Measurements from ENCODE around the gene EPHA6. TPM values are rescaled to one million over a fixed set of nuclear protein-coding genes. Genes with fewer than 3 reads are reported as not detected.

The EPHA6 gene
- polyA plus RNA-seq, 2 donors = 0.20 to 0.38 TPM

GRCh38 chr3:97277708-97278107, 463.3 kb downstream of the EPHA6 start:
- Histone ChIP-seq H3K4me1 (ENCODE audit: control insufficient read depth in 2 of 2, insufficient read depth in 2 of 2, low read length in 1 of 2) (peaks cover 0 to 2% of the 10 kb centered on the region in 2 donors), H3K36me3 (ENCODE audit: control insufficient read depth in 2 of 2, insufficient read depth in 2 of 2, low read length in 1 of 2) (no peaks in the 10 kb centered on the region), H3K9me3 (ENCODE audit: control insufficient read depth in 2 of 2, insufficient read depth in 1 of 2, low read depth in 1 of 2, low read length in 1 of 2) (no peaks in the 10 kb centered on the region), H3K27ac (ENCODE audit: low read depth in 2 of 2, low read length in 1 of 2) (no peak overlapping the region), H3K4me3 (ENCODE audit: low read depth in 1 of 2, low read length in 2 of 2) (no peak overlapping the region), H3K27me3 (ENCODE audit: control insufficient read depth in 1 of 2, insufficient read depth in 2 of 2, low read length in 2 of 2) (no peaks in the 10 kb centered on the region)
- WGBS, 2 donors = 88 to 93% methylated on average over 4 of the region's 4 CpGs

- Histone ChIP-seq H3K27me3 (ENCODE audit: control insufficient read depth in 1 of 2, insufficient read depth in 2 of 2, low read length in 2 of 2) (no peaks in the 10 kb centered on the region), H3K27ac (ENCODE audit: low read depth in 2 of 2, low read length in 1 of 2) (no peak overlapping the region), H3K4me3 (ENCODE audit: low read depth in 1 of 2, low read length in 2 of 2) (no peak overlapping the region), H3K4me1 (ENCODE audit: control insufficient read depth in 2 of 2, insufficient read depth in 2 of 2, low read length in 1 of 2) (peaks cover 0 to 2% of the 10 kb centered on the region in 2 donors), H3K36me3 (ENCODE audit: control insufficient read depth in 2 of 2, insufficient read depth in 2 of 2, low read length in 1 of 2) (no peaks in the 10 kb centered on the region), H3K9me3 (ENCODE audit: control insufficient read depth in 2 of 2, insufficient read depth in 1 of 2, low read depth in 1 of 2, low read length in 1 of 2) (no peaks in the 10 kb centered on the region)
- 79 to 81% methylated on average over 1 of the region's 1 CpG for WGBS, 2 donors
Measured at GRCh38 chr3:97278506-97278905, 464.1 kb downstream of the EPHA6 start.

GRCh38 chr3:97291901-97292300, 477.5 kb downstream of the EPHA6 start:
- H3K9me3 ChIP-seq (ENCODE audit: control insufficient read depth in 2 of 2, insufficient read depth in 1 of 2, low read depth in 1 of 2, low read length in 1 of 2) = peaks cover 11 to 15% of the 10 kb centered on the region in 2 donors
- no peak overlapping the region for H3K27ac ChIP-seq (ENCODE audit: low read depth in 2 of 2, low read length in 1 of 2)
- no peaks in the 10 kb centered on the region for H3K4me1 ChIP-seq (ENCODE audit: control insufficient read depth in 2 of 2, insufficient read depth in 2 of 2, low read length in 1 of 2)
- H3K4me3 ChIP-seq (ENCODE audit: low read depth in 1 of 2, low read length in 2 of 2) = no peak overlapping the region
- H3K36me3 ChIP-seq (ENCODE audit: control insufficient read depth in 2 of 2, insufficient read depth in 2 of 2, low read length in 1 of 2) = no peaks in the 10 kb centered on the region
- WGBS, 2 donors = 94 to 97% methylated on average over 13 of the region's 13 CpGs
- no peaks in the 10 kb centered on the region for H3K27me3 ChIP-seq (ENCODE audit: control insufficient read depth in 1 of 2, insufficient read depth in 2 of 2, low read length in 2 of 2)

GRCh38 chr3:97293596-97294131, 479.3 kb downstream of the EPHA6 start:
- H3K4me3 ChIP-seq (ENCODE audit: low read depth in 1 of 2, low read length in 2 of 2) = no peak overlapping the region
- no peaks in the 10 kb centered on the region for H3K27me3 ChIP-seq (ENCODE audit: control insufficient read depth in 1 of 2, insufficient read depth in 2 of 2, low read length in 2 of 2)
- H3K4me1 ChIP-seq (ENCODE audit: control insufficient read depth in 2 of 2, insufficient read depth in 2 of 2, low read length in 1 of 2) = no peaks in the 10 kb centered on the region
- no peaks in the 10 kb centered on the region for H3K36me3 ChIP-seq (ENCODE audit: control insufficient read depth in 2 of 2, insufficient read depth in 2 of 2, low read length in 1 of 2)
- H3K9me3 ChIP-seq (ENCODE audit: control insufficient read depth in 2 of 2, insufficient read depth in 1 of 2, low read depth in 1 of 2, low read length in 1 of 2) = peaks cover 11 to 15% of the 10 kb centered on the region in 2 donors
- H3K27ac ChIP-seq (ENCODE audit: low read depth in 2 of 2, low read length in 1 of 2) = no peak overlapping the region
- 83 to 91% methylated on average over 5 of the region's 5 CpGs for WGBS, 2 donors

- Histone ChIP-seq H3K27ac (ENCODE audit: low read depth in 2 of 2, low read length in 1 of 2) (no peak overlapping the region), H3K4me3 (ENCODE audit: low read depth in 1 of 2, low read length in 2 of 2) (no peak overlapping the region), H3K36me3 (ENCODE audit: control insufficient read depth in 2 of 2, insufficient read depth in 2 of 2, low read length in 1 of 2) (no peaks in the 10 kb centered on the region), H3K9me3 (ENCODE audit: control insufficient read depth in 2 of 2, insufficient read depth in 1 of 2, low read depth in 1 of 2, low read length in 1 of 2) (peaks cover 11 to 15% of the 10 kb centered on the region in 2 donors), H3K27me3 (ENCODE audit: control insufficient read depth in 1 of 2, insufficient read depth in 2 of 2, low read length in 2 of 2) (no peaks in the 10 kb centered on the region), H3K4me1 (ENCODE audit: control insufficient read depth in 2 of 2, insufficient read depth in 2 of 2, low read length in 1 of 2) (no peaks in the 10 kb centered on the region)
- 47 to 58% methylated on average over 1 of the region's 1 CpG for WGBS, 2 donors
Measured at GRCh38 chr3:97297032-97297431, 482.6 kb downstream of the EPHA6 start.

GRCh38 chr3:97301114-97301513, 486.7 kb downstream of the EPHA6 start:
- H3K9me3 ChIP-seq (ENCODE audit: control insufficient read depth in 2 of 2, insufficient read depth in 1 of 2, low read depth in 1 of 2, low read length in 1 of 2) = peaks cover 0 to 2% of the 10 kb centered on the region in 2 donors
- H3K27me3 ChIP-seq (ENCODE audit: control insufficient read depth in 1 of 2, insufficient read depth in 2 of 2, low read length in 2 of 2) = no peaks in the 10 kb centered on the region
- H3K27ac ChIP-seq (ENCODE audit: low read depth in 2 of 2, low read length in 1 of 2) = no peak overlapping the region
- H3K4me3 ChIP-seq (ENCODE audit: low read depth in 1 of 2, low read length in 2 of 2) = no peak overlapping the region
- H3K36me3 ChIP-seq (ENCODE audit: control insufficient read depth in 2 of 2, insufficient read depth in 2 of 2, low read length in 1 of 2) = no peaks in the 10 kb centered on the region
- H3K4me1 ChIP-seq (ENCODE audit: control insufficient read depth in 2 of 2, insufficient read depth in 2 of 2, low read length in 1 of 2) = no peaks in the 10 kb centered on the region

GRCh38 chr3:97306226-97306625, 491.8 kb downstream of the EPHA6 start:
- 56 to 68% methylated on average over 1 of the region's 1 CpG for WGBS, 2 donors
- H3K4me3 ChIP-seq (ENCODE audit: low read depth in 1 of 2, low read length in 2 of 2) = no peak overlapping the region
- H3K9me3 ChIP-seq (ENCODE audit: control insufficient read depth in 2 of 2, insufficient read depth in 1 of 2, low read depth in 1 of 2, low read length in 1 of 2) = no peaks in the 10 kb centered on the region
- H3K27me3 ChIP-seq (ENCODE audit: control insufficient read depth in 1 of 2, insufficient read depth in 2 of 2, low read length in 2 of 2) = no peaks in the 10 kb centered on the region
- H3K36me3 ChIP-seq (ENCODE audit: control insufficient read depth in 2 of 2, insufficient read depth in 2 of 2, low read length in 1 of 2) = no peaks in the 10 kb centered on the region
- no peaks in the 10 kb centered on the region for H3K4me1 ChIP-seq (ENCODE audit: control insufficient read depth in 2 of 2, insufficient read depth in 2 of 2, low read length in 1 of 2)
- H3K27ac ChIP-seq (ENCODE audit: low read depth in 2 of 2, low read length in 1 of 2) = no peak overlapping the region

GRCh38 chr3:97338375-97338774, 524.0 kb downstream of the EPHA6 start:
- Histone ChIP-seq H3K4me3 (ENCODE audit: low read depth in 1 of 2, low read length in 2 of 2) (no peak overlapping the region), H3K4me1 (ENCODE audit: control insufficient read depth in 2 of 2, insufficient read depth in 2 of 2, low read length in 1 of 2) (no peaks in the 10 kb centered on the region), H3K36me3 (ENCODE audit: control insufficient read depth in 2 of 2, insufficient read depth in 2 of 2, low read length in 1 of 2) (no peaks in the 10 kb centered on the region), H3K27ac (ENCODE audit: low read depth in 2 of 2, low read length in 1 of 2) (no peak overlapping the region), H3K9me3 (ENCODE audit: control insufficient read depth in 2 of 2, insufficient read depth in 1 of 2, low read depth in 1 of 2, low read length in 1 of 2) (no peaks in the 10 kb centered on the region), H3K27me3 (ENCODE audit: control insufficient read depth in 1 of 2, insufficient read depth in 2 of 2, low read length in 2 of 2) (no peaks in the 10 kb centered on the region)
- WGBS, 2 donors = 75 to 77% methylated on average over 3 of the region's 3 CpGs

- no peaks in the 10 kb centered on the region for H3K4me1 ChIP-seq (ENCODE audit: control insufficient read depth in 2 of 2, insufficient read depth in 2 of 2, low read length in 1 of 2)
- H3K4me3 ChIP-seq (ENCODE audit: low read depth in 1 of 2, low read length in 2 of 2) = no peak overlapping the region
- 51 to 64% methylated on average over 2 of the region's 2 CpGs for WGBS, 2 donors
- H3K27me3 ChIP-seq (ENCODE audit: control insufficient read depth in 1 of 2, insufficient read depth in 2 of 2, low read length in 2 of 2) = no peaks in the 10 kb centered on the region
- no peaks in the 10 kb centered on the region for H3K36me3 ChIP-seq (ENCODE audit: control insufficient read depth in 2 of 2, insufficient read depth in 2 of 2, low read length in 1 of 2)
- no peak overlapping the region for H3K27ac ChIP-seq (ENCODE audit: low read depth in 2 of 2, low read length in 1 of 2)
- H3K9me3 ChIP-seq (ENCODE audit: control insufficient read depth in 2 of 2, insufficient read depth in 1 of 2, low read depth in 1 of 2, low read length in 1 of 2) = no peaks in the 10 kb centered on the region
Measured at GRCh38 chr3:97340940-97341339, 526.5 kb downstream of the EPHA6 start.

GRCh38 chr3:97347780-97348179, 533.4 kb downstream of the EPHA6 start:
- H3K27ac ChIP-seq (ENCODE audit: low read depth in 2 of 2, low read length in 1 of 2) = no peak overlapping the region
- no peak overlapping the region for H3K4me3 ChIP-seq (ENCODE audit: low read depth in 1 of 2, low read length in 2 of 2)
- no peaks in the 10 kb centered on the region for H3K9me3 ChIP-seq (ENCODE audit: control insufficient read depth in 2 of 2, insufficient read depth in 1 of 2, low read depth in 1 of 2, low read length in 1 of 2)
- 45 to 53% methylated on average over 1 of the region's 1 CpG for WGBS, 2 donors
- H3K36me3 ChIP-seq (ENCODE audit: control insufficient read depth in 2 of 2, insufficient read depth in 2 of 2, low read length in 1 of 2) = no peaks in the 10 kb centered on the region
- no peaks in the 10 kb centered on the region for H3K4me1 ChIP-seq (ENCODE audit: control insufficient read depth in 2 of 2, insufficient read depth in 2 of 2, low read length in 1 of 2)
- no peaks in the 10 kb centered on the region for H3K27me3 ChIP-seq (ENCODE audit: control insufficient read depth in 1 of 2, insufficient read depth in 2 of 2, low read length in 2 of 2)
